ENCODE data around the gene KRT81. TPM values are rescaled to one million over a fixed set of nuclear protein-coding genes. Genes with fewer than 3 reads are reported as not detected.
"Not testable (repeated sequence)": the region's sequence is repeated elsewhere in the genome, so short reads cannot be mapped to it uniquely, and the experiment has no call there.

Gene KRT81
- total and polyA plus RNA-seq, 2 donors (not counting 1 experiment from before 2014, with no cell fraction given), result not detected

DNA sequence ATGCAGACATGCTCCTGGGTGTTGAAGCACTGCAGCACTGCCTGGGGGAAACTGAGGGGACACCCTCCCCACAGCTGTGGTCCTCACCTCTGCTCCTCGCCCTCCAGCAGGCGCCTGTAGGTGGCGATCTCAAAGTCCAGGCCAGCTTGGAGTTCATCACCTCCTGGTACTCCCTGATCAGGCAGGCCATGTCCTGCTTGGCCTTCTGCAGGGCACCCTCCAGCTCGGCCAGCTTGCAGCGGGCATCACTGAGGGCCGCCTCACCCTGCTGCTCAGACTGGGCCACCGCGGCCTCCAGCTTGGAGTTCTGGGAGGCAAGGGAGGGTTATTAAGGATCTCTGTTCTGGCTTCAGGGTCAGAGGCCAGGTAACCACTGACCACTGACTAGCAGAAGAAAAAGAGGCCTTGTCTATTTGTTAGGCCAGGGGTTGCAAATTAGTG is 39.1 kb downstream of the KRT81 start:
- H3K27me3 ChIP-seq (replicated peaks in 1 of 4; ENCODE audit: control extremely low read depth in 1 of 4, control insufficient read depth in 3 of 4, insufficient read depth in 4 of 4, low read length in 3 of 4), result peaks cover 0 to 28% (median 7%) of the 10 kb centered on the region in 4 experiments
- H3K27ac ChIP-seq (ENCODE audit: low read length in 2 of 2); ATAC-seq (ENCODE audit: low read depth); H3K9me3 Mint-ChIP-seq (ENCODE audit: insufficient read depth); H4K20me1 ChIP-seq (ENCODE audit: control insufficient read depth, insufficient read depth, low read length, poor library complexity, severe bottlenecking); H3K36me3 ChIP-seq (replicated peaks in 1 of 2; ENCODE audit: control extremely low read depth in 1 of 2, control insufficient read depth in 1 of 2, extremely low read depth in 1 of 2, insufficient read depth in 2 of 2, low read length in 1 of 2); DNase-seq; H3K4me3 ChIP-seq (ENCODE audit: control extremely low read depth in 1 of 5, extremely low read depth in 1 of 5, insufficient read depth in 1 of 5, low read depth in 2 of 5, low read length in 4 of 5); H3K4me3 Mint-ChIP-seq; H3K4me1 Mint-ChIP-seq; H3K79me2 ChIP-seq (ENCODE audit: control insufficient read depth, insufficient read depth, low read length); H3K27ac Mint-ChIP-seq; H3K4me2 ChIP-seq (replicated peaks; ENCODE audit: low read depth, low read length, poor library complexity, severe bottlenecking); POLR2A ChIA-PET; H3K4me1 ChIP-seq (ENCODE audit: control insufficient read depth in 2 of 2, insufficient read depth in 2 of 2, low read length in 2 of 2); intact Hi-C loops (cut with micrococcal nuclease); H3K9ac ChIP-seq (ENCODE audit: low read length); H3K9me3 ChIP-seq (ENCODE audit: control extremely low read depth in 1 of 3, control insufficient read depth in 2 of 3, insufficient read depth in 1 of 3, low read length in 2 of 3); H2AFZ ChIP-seq (ENCODE audit: insufficient read depth, low read depth, low read length, poor library complexity, severe bottlenecking): not testable (repeated sequence)
- CTCF ChIA-PET, result interaction anchor here (1.2 kb wide), 1 partner anchor 27 kb away, joined by 3 read pairs; no protein-coding TSS in a partner anchor
- peaks cover 53% of the 10 kb centered on the region for H3K27me3 Mint-ChIP-seq
- WGBS (ENCODE audit: insufficient coverage), result 88% methylated on average over 8 of the region's 8 CpGs

DNA sequence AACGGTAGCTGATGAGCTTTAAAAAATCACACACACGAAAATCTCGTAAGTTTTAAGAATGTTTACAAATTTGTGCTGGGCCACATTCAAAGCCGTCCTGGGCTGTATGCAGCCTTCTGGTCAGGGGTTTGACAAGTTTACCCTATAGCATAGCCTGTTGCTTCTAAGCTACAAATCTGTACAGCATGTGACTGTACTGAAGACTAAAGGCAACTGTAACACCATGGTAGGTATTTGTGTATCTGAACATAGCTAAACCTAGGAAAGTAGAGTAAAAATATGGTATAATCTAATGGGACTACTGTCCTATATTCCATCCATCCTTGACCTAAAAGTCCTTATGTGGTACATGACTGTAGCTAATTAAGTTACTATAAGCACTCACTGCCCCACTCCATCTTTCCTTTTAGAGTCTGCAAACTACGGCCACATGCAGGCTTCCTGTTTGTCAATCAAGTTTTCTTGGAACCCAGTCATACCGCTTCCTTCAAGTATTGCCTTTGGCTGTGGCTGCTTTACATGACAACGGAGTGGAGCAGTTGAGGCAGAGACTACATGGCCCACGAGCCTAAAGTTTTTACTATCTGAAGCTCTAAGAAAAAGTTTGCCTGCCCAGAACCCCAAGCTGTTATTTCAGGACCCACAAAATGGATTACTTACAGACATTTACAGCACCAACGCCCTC is 39.8 kb downstream of the KRT81 start:
- Histone ChIP-seq H2AFZ (ENCODE audit: insufficient read depth, low read depth, low read length, poor library complexity, severe bottlenecking) (no peak overlapping the region), H3K4me1 (ENCODE audit: control insufficient read depth in 2 of 2, insufficient read depth in 2 of 2, low read length in 2 of 2) (no peaks in the 10 kb centered on the region), H3K27ac (ENCODE audit: low read length in 2 of 2) (no peak overlapping the region), H3K27me3 (replicated peaks in 1 of 4; ENCODE audit: control extremely low read depth in 1 of 4, control insufficient read depth in 3 of 4, insufficient read depth in 4 of 4, low read length in 3 of 4) (peaks cover 0 to 21% (median 5%) of the 10 kb centered on the region in 4 experiments), H3K9ac (ENCODE audit: low read length) (no peak overlapping the region), H3K4me3 (ENCODE audit: control extremely low read depth in 1 of 5, extremely low read depth in 1 of 5, insufficient read depth in 1 of 5, low read depth in 2 of 5, low read length in 4 of 5) (no peak overlapping the region), H3K4me2 (replicated peaks; ENCODE audit: low read depth, low read length, poor library complexity, severe bottlenecking) (no peak overlapping the region), H3K9me3 (ENCODE audit: control extremely low read depth in 1 of 3, control insufficient read depth in 2 of 3, insufficient read depth in 1 of 3, low read length in 2 of 3) (no peaks in the 10 kb centered on the region), H4K20me1 (ENCODE audit: control insufficient read depth, insufficient read depth, low read length, poor library complexity, severe bottlenecking) (no peaks in the 10 kb centered on the region), H3K36me3 (replicated peaks in 1 of 2; ENCODE audit: control extremely low read depth in 1 of 2, control insufficient read depth in 1 of 2, extremely low read depth in 1 of 2, insufficient read depth in 2 of 2, low read length in 1 of 2) (no peaks in the 10 kb centered on the region), H3K79me2 (ENCODE audit: control insufficient read depth, insufficient read depth, low read length) (no peaks in the 10 kb centered on the region)
- ATAC-seq (ENCODE audit: low read depth) (no peak), DNase-seq (no peak)
- H3K9me3 Mint-ChIP-seq (ENCODE audit: insufficient read depth), result no peaks in the 10 kb centered on the region
- no peak overlapping the region for H3K4me3 Mint-ChIP-seq
- ChIA-PET POLR2A (no interaction called here), CTCF (interaction anchor here (1.2 kb wide), 1 partner anchor 28 kb away, joined by 3 read pairs; no protein-coding TSS in a partner anchor)
- H3K27ac Mint-ChIP-seq, result no peak overlapping the region
- TF ChIP-seq EZH2 (IDR thresholded peaks at IDR 0.05; ENCODE audit: borderline replicate concordance, insufficient read depth, low read depth, low read length, poor library complexity, severe bottlenecking), result no peak
- TF ChIP-seq, protein P1, sequence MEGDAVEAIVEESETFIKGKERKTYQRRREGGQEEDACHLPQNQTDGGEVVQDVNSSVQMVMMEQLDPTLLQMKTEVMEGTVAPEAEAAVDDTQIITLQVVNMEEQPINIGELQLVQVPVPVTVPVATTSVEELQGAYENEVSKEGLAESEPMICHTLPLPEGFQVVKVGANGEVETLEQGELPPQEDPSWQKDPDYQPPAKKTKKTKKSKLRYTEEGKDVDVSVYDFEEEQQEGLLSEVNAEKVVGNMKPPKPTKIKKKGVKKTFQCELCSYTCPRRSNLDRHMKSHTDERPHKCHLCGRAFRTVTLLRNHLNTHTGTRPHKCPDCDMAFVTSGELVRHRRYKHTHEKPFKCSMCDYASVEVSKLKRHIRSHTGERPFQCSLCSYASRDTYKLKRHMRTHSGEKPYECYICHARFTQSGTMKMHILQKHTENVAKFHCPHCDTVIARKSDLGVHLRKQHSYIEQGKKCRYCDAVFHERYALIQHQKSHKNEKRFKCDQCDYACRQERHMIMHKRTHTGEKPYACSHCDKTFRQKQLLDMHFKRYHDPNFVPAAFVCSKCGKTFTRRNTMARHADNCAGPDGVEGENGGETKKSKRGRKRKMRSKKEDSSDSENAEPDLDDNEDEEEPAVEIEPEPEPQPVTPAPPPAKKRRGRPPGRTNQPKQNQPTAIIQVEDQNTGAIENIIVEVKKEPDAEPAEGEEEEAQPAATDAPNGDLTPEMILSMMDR (IDR thresholded peaks at IDR 0.05), result no peak
- H3K27me3 Mint-ChIP-seq, result peaks cover 51% of the 10 kb centered on the region
- WGBS (ENCODE audit: insufficient coverage), result 7% methylated on average over 3 of the region's 9 CpGs
- intact Hi-C loops (cut with micrococcal nuclease), result no loop called here
- peaks cover 2% of the 10 kb centered on the region for H3K4me1 Mint-ChIP-seq
